GM21619 (cell line): Measurements from ENCODE around the gene PIGX.
"Not testable (repeated sequence)": the region's sequence is repeated elsewhere in the genome, so short reads cannot be mapped to it uniquely, and the experiment has no call there.

Experiments
- ATAC-seq: cut with Tn5 transposase; IDR thresholded peaks from one replicate; pipeline ENCODE4 v1.9.1; 2021; ENCODE audit not compliant: unreplicated experiment

Gene PIGX

GRCh38 chr3:196700801-196701200, 11.4 kb upstream of the PIGX start:
- ATAC-seq, result no peak

GRCh38 chr3:196706327-196706726, 5.8 kb upstream of the PIGX start:
- ATAC-seq, result no peak

- ATAC-seq, result no peak
Measured at GRCh38 chr3:196706731-196707130, 5.4 kb upstream of the PIGX start.

- ATAC-seq, result no peak
Measured at GRCh38 chr3:196707566-196707965, 4.6 kb upstream of the PIGX start.

GRCh38 chr3:196708467-196708866, 3.7 kb upstream of the PIGX start:
- no peak for ATAC-seq

GRCh38 chr3:196712514-196713413, 587 bp downstream of the PIGX start:
- ATAC-seq, result peak; percentile 36

- peak; percentile 41 for ATAC-seq
Measured at GRCh38 chr3:196717162-196717561, 5.0 kb downstream of the PIGX start.

- no peak for ATAC-seq
Measured at GRCh38 chr3:196721097-196721496, 8.9 kb downstream of the PIGX start.

- no peak for ATAC-seq
Measured at GRCh38 chr3:196726788-196727675, 14.9 kb downstream of the PIGX start.

- ATAC-seq, result no peak
Measured at GRCh38 chr3:196735751-196736150, 23.6 kb downstream of the PIGX start.

GRCh38 chr3:196736670-196737374, 24.6 kb downstream of the PIGX start:
- ATAC-seq, result no peak

- no peak for ATAC-seq
Measured at GRCh38 chr3:196737655-196738054, 25.5 kb downstream of the PIGX start.

GRCh38 chr3:196739671-196740480, 27.7 kb downstream of the PIGX start, which contains the start of gene PAK2:
PAK2 (plus strand) TSS chr3:196739857; CDS start chr3:196782647, 42,790 bp downstream.
- peak; percentile 82 for ATAC-seq

GRCh38 chr3:196740481-196741248, 28.5 kb downstream of the PIGX start:
- ATAC-seq, result peak; percentile 4

- ATAC-seq, result no peak
Measured at GRCh38 chr3:196741249-196741889, 29.2 kb downstream of the PIGX start.

- ATAC-seq, result not testable (repeated sequence)
Measured at GRCh38 chr3:196743569-196743968, 31.4 kb downstream of the PIGX start.

GRCh38 chr3:196749125-196749524, 36.9 kb downstream of the PIGX start:
- no peak for ATAC-seq

GRCh38 chr3:196753201-196753600, 41.0 kb downstream of the PIGX start:
- no peak for ATAC-seq
